HG03097 (cell line): ENCODE data around the gene PFKFB4.

ENCODE experiments used
- ATAC-seq: cut with Tn5 transposase; IDR thresholded peaks from one replicate; pipeline ENCODE4 v1.9.1; 2021; ENCODE audit not compliant: unreplicated experiment, low FRiP score

The PFKFB4 gene

GRCh38 chr3:48585411-48585810, 28.8 kb upstream of the PFKFB4 start:
- ATAC-seq, result no peak

- ATAC-seq, result no peak
Observed at GRCh38 chr3:48584836-48585235, 28.2 kb upstream of the PFKFB4 start.

GRCh38 chr3:48581621-48582481, 25.2 kb upstream of the PFKFB4 start:
- no peak for ATAC-seq

- no peak for ATAC-seq
Observed at GRCh38 chr3:48576647-48577046, 20.0 kb upstream of the PFKFB4 start.

- ATAC-seq, result no peak
Observed at GRCh38 chr3:48575366-48575765, 18.8 kb upstream of the PFKFB4 start.

GRCh38 chr3:48573973-48574585, 17.5 kb upstream of the PFKFB4 start:
- ATAC-seq, result no peak

GRCh38 chr3:48572517-48572916, 15.9 kb upstream of the PFKFB4 start:
- ATAC-seq, result no peak

GRCh38 chr3:48571938-48572337, 15.3 kb upstream of the PFKFB4 start:
- no peak for ATAC-seq

DNA sequence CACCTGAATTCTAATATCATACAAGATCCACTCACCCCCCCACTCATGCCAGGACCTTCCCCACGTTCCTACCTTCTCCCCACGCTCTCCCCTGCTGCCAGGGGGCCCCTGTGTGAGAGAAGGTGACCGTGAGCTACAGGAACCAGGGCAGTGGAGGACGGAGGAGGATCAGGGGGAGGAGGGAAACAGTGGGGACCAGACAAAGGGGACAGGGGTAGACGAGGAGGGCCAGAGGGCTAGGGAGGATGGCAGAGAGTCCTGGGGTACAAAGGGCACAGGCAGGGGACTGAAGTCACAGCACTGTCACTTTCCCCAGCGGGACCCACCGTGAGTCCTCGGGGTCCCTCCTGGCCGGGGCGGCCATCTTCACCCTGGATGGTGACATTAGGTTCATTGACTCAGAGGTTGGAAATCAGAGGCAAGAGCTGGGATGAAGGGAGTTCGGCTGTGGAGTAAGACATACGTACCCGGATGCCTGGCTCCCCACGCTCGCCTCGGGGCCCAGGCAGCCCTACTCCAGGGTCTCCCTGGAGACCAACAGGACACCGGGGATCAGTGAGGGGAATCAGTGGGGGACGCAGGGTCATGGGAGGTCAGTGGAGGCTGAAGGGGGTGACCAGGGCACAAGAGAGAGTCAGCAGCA, 13.3 kb upstream of the PFKFB4 start:
- no peak for ATAC-seq

GRCh38 chr3:48569400-48569799, 12.8 kb upstream of the PFKFB4 start:
- ATAC-seq, result no peak

GRCh38 chr3:48568476-48568875, 11.9 kb upstream of the PFKFB4 start:
- ATAC-seq, result no peak

DNA sequence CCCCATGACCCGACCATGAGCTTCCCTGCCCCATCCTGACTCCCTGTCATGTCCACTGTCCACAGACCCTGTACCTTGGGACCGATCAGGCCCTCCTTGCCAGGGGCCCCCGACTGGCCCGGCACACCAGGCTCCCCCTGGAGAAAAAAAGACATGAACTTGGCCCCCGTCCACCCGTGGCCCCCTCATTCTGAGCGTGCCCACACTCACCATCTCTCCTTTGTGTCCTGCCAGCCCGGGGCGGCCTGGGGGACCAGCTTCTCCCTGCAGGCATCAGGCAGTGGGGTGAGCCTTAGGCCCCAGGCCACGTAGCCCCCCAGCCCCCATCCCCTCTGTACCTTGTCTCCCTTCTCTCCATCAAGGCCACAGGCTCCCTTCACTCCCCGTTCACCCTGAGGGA, 10.9 kb upstream of the PFKFB4 start:
- no peak for ATAC-seq

- ATAC-seq, result no peak
Observed at GRCh38 chr3:48567090-48567489, 10.5 kb upstream of the PFKFB4 start.

DNA sequence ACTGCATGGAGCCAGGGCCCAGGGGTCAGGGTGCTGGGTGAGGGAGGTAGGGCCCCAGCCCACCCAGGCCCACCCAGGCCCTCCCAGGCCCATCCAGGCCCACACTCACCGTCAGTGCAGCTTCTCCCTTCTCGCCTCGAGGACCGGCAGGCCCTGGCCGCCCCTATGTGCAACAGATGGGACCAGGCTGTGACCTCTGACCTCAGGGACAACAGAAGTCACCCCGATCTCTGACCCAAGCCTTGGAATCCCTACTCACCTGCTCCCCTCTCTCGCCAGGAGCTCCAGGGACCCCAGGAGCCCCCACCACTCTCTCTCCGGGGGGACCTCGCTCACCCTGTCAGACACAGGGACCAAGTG, 9.8 kb upstream of the PFKFB4 start:
- ATAC-seq, result no peak

GRCh38 chr3:48565591-48566400, 9.2 kb upstream of the PFKFB4 start:
- ATAC-seq, result no peak

DNA sequence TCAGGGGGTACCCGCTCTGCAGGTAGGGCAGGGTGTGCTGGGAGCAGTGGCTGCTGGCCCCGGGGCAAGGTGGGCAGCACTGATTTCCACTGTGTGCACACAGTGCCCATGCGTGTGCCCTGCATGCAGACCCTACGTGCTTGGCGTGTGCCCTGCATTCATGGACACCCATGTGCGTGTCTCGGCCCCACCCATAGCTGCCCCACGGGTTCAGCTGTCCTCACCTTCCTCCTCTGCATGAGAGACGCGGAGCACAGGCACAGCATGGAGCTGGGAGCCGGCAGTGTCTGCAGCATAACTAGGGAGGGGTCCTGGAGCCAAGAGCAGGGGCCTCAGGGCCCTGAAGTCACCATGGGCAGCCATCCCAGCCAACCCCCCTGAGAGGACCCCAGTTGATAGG, 8.6 kb upstream of the PFKFB4 start:
- ATAC-seq, result no peak

- ATAC-seq, result no peak
Observed at GRCh38 chr3:48564667-48565066, 8.1 kb upstream of the PFKFB4 start.

GRCh38 chr3:48564022-48564421, 7.4 kb upstream of the PFKFB4 start:
- no peak for ATAC-seq

DNA sequence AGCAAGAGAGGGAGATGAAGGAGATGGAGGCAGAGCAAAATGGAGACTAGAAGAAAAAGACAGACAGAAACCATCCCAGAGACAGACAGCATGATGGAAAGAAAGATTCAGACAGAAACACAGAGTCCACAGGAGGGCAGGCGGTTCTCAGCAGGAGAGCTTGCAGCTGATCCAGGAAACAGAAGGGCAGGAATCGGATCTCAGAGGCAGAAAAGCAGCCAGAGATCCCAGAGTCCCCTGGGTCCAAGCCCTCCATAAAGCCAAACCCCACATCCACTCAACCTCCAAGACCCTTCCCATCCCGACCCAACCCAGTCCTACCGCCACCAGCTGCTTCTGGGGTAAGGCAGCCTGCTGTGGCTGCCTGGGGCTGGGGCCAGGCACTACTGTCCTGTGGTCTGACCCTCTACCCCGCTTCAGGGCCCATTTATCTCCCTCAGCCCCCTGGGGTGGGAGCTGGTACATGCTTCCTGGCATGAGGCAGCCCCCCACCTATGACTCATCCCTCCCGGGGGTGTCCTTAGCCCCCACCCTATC, 6.8 kb upstream of the PFKFB4 start, which contains the start of gene UCN2:
Gene UCN2 (minus strand): TSS at position 400 of the 537 bp plus-strand sequence. CDS start 657 bp downstream, outside the sequence.
- ATAC-seq, result no peak

DNA sequence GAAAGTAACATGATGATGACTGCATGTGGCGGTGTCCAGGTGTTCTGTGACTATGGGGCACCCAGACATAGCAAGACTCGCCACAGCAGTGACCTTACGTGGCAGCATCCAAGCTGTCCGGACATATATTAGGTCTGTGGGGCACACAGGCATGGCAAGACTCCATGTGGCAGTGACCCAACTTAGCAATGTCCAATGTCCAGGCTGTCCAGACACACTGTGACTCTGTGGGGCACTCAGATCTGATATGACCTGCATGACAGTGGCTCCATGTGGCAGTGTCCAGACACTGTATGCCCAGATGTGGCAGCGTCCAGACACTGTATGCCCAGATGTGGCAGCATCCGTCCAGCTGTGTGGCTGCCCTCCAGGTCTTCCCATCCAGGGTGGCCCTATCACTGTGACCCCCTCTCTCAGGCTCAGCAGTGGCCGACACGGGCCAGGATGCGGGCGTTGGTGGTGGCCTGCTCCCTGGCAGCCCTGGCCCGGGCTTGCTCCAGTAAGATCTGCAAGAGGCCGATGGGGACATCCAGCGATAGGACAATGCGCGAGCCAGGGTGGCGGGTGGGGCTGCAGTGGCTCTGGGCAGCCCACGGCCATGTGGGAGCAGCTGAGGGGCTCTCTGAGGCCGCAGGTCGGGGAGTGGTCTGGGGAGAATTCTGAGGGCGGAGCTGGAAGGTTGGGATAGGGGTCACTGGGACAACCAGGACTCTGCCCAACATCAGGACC, 5.9 kb upstream of the PFKFB4 start:
- no peak for ATAC-seq
